ENCODE measurements around the gene MAP2K4.
"Not testable (repeated sequence)": the region's sequence is repeated elsewhere in the genome, so short reads cannot be mapped to it uniquely, and the experiment has no call there.

MAP2K4 gene

DNA sequence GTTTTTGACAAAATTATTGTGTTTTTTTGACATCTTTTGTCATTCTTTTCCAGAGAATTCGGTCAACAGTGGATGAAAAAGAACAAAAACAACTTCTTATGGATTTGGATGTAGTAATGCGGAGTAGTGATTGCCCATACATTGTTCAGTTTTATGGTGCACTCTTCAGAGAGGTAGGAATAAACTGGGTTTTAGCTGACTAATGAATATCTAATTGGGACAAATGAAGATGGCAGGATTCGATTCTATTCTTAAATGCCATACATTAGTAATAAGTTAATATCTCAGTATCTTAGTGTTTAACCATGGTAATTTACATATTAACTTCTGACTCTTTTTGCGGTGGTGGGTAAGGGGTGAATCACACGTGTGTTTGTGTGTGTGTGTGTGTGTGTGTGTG is 74.8 kb downstream of the MAP2K4 start:
- DNase-seq, result no peak

DNA sequence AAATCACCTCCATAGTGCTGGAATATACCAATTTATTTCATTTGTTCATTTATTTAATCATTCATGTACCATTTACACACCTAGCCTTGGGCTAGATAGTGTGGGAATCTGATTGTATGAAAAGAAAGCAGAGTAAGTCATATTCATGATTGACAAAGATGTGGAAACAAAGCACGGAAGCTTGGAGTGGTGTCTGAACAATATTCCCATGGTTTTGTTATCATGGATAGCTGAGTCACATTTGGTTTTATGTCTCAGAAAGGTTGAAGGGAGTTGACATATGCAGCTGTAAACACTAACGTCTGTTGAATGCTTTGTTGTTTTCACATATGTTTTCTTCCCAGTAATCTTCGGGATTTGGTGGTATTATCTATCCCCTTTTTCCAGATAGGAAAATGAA is 76.6 kb downstream of the MAP2K4 start:
- DNase-seq, result no peak

DNA sequence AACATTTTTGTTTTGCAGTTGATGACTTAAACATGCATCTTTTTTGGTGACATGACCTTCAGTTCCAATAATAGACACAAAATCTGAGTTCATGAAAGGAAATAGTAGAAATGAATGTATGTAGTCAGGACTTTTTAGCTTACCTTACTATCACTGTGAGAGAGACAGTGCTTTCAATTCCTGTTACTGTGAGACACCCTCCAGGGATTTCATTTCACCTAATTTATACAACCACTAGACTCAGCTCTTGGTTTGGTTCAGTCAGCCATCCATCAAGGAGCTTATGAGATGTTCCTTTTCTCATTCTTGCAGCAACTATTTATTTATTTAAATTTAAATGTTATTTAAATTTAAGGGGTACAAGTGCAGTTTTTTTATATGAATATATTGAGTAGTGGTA is 77.9 kb downstream of the MAP2K4 start:
- DNase-seq, result no peak

- no peak for DNase-seq
Measured at GRCh38 chr17:12099412-12099811, 78.7 kb downstream of the MAP2K4 start.

GRCh38 chr17:12104831-12105230 is 84.2 kb downstream of the MAP2K4 start:
- no peak for DNase-seq

GRCh38 chr17:12107905-12108304 is 87.2 kb downstream of the MAP2K4 start:
- DNase-seq, result no peak

- DNase-seq, result no peak
Measured at GRCh38 chr17:12110906-12111305, 90.2 kb downstream of the MAP2K4 start.

- no peak for DNase-seq
Measured at GRCh38 chr17:12113156-12113555, 92.5 kb downstream of the MAP2K4 start.

GRCh38 chr17:12114686-12115418 is 94.2 kb downstream of the MAP2K4 start:
- DNase-seq, result no peak

GRCh38 chr17:12116143-12116542 is 95.5 kb downstream of the MAP2K4 start:
- no peak for DNase-seq

DNA sequence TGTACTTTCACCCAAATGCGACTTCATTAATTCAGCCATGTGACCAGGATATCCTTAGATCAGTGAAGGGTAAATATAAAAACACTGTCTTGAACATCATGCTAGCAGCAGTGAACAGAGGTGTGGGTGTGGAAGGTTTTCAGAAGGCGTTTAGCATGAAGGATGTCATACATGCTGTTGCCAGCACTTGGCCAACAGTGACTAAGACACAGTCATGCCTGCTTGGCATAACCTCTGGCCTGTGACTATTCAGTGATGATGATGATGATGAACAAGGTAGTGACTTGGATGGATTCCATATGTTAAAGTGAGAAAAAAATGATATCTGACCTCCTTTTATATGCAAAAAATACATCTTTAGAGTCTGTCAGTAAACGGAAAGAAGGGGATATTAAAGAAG is 97.9 kb downstream of the MAP2K4 start:
- DNase-seq, result no peak

DNA sequence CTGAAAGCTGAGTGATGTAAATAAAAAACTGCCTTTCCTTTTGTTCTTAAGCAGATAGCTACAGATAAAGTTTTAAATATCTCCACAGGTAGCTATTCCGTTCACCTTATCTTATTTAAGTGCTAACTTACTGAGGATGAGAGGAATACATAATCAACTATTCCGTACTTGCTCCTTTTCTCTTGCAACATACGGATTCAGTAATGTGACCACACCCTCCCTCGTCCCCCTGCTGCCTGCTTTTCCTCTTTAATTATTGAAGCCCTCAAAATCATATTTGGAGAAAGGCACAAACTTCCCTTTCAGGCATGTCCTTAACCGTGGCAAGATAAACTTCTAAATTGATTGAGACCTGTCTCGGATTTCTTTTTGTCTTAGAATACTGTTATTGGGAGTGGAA is 101.4 kb downstream of the MAP2K4 start:
- no peak for DNase-seq

GRCh38 chr17:12127177-12127576 is 106.5 kb downstream of the MAP2K4 start:
- DNase-seq, result no peak

GRCh38 chr17:12127667-12128066 is 107.0 kb downstream of the MAP2K4 start:
- DNase-seq, result no peak

- no peak for DNase-seq
Measured at GRCh38 chr17:12128946-12129345, 108.3 kb downstream of the MAP2K4 start.

GRCh38 chr17:12133183-12133582 is 112.5 kb downstream of the MAP2K4 start:
- no peak for DNase-seq

GRCh38 chr17:12134101-12134500 is 113.4 kb downstream of the MAP2K4 start:
- DNase-seq, result no peak

- no peak for DNase-seq
Measured at GRCh38 chr17:12134587-12134986, 113.9 kb downstream of the MAP2K4 start.

DNA sequence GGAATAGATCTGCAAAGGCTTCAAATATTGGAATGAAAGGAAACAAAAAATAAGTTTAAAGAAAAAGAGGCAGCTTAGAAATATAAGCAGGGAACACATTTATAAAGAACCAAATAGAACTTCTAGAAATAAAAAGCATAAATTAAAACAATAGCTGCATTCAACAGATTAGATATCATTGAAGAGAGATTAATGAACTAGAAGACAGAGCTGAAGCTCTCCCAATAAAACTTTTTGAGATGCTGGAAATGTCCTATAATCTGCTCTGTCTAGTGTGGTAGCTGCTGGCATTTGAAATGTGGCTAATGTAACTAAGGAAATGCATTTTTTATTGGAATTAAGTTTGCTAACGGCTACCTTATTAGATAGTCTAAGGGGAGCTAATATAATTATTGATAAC is 115.6 kb downstream of the MAP2K4 start:
- DNase-seq, result no peak

GRCh38 chr17:12136646-12137045 is 116.0 kb downstream of the MAP2K4 start:
- no peak for DNase-seq

- no peak for DNase-seq
Measured at GRCh38 chr17:12137859-12138258, 117.2 kb downstream of the MAP2K4 start.

DNA sequence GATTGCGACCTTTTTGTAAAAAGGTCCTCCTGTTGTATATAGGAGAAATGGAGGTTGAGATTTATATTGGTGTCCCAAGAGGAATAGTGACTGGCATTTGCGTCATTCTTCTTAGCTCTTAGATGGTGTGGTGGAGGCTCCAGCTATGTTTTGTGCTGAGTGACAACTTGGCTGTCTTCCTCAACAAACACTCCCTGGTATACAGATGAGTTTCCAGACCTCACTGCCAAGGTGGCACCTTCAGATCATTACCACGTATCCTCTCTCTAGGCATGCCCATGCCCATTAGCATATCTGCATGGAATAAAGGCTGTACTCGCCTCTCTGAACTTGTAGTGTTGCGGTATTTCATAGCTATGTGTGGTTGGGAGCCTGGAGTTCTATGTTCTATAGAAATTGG is 120.0 kb downstream of the MAP2K4 start:
- no peak for DNase-seq

DNA sequence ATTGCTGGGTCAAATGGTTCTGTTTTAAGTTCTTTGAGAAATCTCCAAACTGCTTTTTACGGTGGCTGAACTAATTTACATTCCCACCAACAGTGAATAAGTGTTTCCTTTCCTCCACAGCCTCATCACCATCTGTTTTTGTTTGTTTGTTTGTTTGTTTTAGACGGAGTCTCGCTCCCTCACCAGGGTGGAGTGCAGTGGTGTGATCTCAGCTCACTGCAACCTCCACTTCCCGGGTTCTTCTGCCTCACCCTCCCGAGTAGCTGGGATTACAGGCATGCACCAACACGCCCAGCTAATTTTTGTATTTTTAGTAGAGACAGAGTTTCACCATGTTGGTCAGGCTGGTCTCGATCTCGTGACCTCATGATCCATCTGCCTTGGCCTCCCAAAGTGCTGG is 141.5 kb downstream of the MAP2K4 start:
- DNase-seq, result not testable (repeated sequence)

- no peak for DNase-seq
Measured at GRCh38 chr17:12164085-12164484, 143.4 kb downstream of the MAP2K4 start.

DNA sequence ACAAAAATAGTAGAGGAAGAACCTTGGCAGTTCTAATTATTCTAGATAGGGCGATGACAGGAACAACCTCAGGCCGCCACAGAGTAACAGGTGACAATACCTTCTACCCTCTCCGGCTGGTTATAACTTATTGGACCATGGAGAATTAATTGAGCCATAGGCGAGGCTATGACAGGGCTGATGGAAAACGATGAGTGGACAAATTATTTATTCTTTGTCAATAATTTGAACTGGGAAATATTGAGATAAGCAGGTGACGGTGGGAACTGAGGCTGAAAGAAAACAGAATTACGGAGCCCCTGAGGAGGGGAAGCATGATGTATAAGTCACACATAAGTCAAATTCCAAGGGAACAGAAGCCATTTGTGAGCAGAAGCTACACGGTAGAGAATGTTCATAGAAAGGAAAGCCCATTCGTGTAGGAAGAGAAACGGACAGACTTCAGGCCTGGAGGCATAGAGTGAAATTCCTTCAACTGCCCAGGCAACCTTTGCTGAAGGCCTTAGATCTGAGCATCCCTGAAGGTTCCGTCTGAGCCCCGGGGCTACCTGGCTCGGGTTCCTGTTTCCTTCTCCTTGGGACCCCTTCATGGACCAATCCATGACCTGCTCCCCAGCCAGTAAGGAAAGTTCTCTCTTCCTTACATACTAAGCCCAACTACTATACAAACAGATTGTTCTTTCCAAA is 158.1 kb downstream of the MAP2K4 start:
- no peak for DNase-seq

All from DMS79 (cell line).